K562 treated with DMSO at 1 percent for 12 hours (cell line): ENCODE data around the gene PLEKHA5. TPM values are rescaled to one million over a fixed set of nuclear protein-coding genes. Genes with fewer than 3 reads are reported as not detected.

Experiments used
- total RNA-seq: library from RNA; unstranded; fragments of 300-600 nt; gene quantifications from 2 replicates; pipeline ENCODE4 v1.2.3, GENCODE V29; 2022; ENCODE audit not compliant: insufficient read depth

PLEKHA5 gene
- 3.6 and 14.3 TPM in 2 replicates for total RNA-seq

GRCh38 chr12:19129486-19130223 is at the start of gene PLEKHA5:
Gene PLEKHA5, plus strand, starts transcription at chr12:19129733. Its CDS starts 67 bp downstream, at chr12:19129800.

